ENCODE results near the gene RAD51B. TPM values are rescaled to one million over a fixed set of nuclear protein-coding genes. Genes with fewer than 3 reads are reported as not detected.

Gene RAD51B
- polyA plus RNA-seq, 1 donor (not counting 4 experiments of a cell fraction or from before 2014, with no cell fraction given) = 13.3 TPM

DNA sequence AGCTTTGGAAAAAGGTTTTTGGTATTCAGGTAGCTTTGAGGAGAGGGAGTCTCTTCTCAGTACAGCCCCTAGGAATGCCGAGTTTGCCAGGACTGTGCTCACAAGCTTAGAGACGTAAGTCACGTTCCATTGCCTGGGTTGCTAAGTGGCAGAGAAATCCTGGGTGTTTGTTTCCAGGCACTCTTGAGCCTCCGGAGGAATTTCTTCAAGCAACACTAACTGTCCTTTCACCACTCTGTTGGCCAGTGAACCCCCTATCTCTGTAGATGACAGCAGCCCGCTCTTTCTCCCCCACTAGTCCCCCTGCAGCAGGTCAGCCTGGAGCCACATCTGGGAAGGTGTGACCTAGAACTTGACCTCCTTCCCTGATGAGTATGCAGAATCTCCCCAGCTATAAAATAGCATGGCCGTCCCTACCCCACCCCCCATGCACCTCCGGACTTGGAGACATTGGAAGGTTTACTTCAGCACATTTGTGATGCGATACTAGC, 810.5 kb downstream of the RAD51B start:
- Histone ChIP-seq H3K9ac (ENCODE audit: control insufficient read depth, extremely low read depth, insufficient read depth, low read length) (no peak overlapping the region), H3K9me3 (ENCODE audit: control insufficient read depth, low read depth, low read length) (no peaks in the 10 kb centered on the region), H3K79me2 (ENCODE audit: control insufficient read depth, insufficient read depth, low read length) (no peaks in the 10 kb centered on the region), H3K27ac (ENCODE audit: control insufficient read depth, insufficient read depth, low read length) (no peak overlapping the region), H4K20me1 (ENCODE audit: control insufficient read depth, extremely low read depth, insufficient read depth, low read length) (no peaks in the 10 kb centered on the region), H3K9me1 (ENCODE audit: control insufficient read depth, extremely low read depth, insufficient read depth, low read length) (no peaks in the 10 kb centered on the region), H3K36me3 (ENCODE audit: control insufficient read depth in 2 of 2, extremely low read depth in 1 of 2, insufficient read depth in 2 of 2, low read length in 2 of 2) (no peaks in the 10 kb centered on the region), H3K27me3 (ENCODE audit: control insufficient read depth, extremely low read depth, insufficient read depth, low read length) (no peaks in the 10 kb centered on the region), H3K4me3 (ENCODE audit: control insufficient read depth in 2 of 3, extremely low read depth in 1 of 3, insufficient read depth in 2 of 3, low read depth in 1 of 3, low read length in 3 of 3) (no peak overlapping the region), H2AFZ (ENCODE audit: control insufficient read depth, low read length) (no peak overlapping the region), H3K4me2 (ENCODE audit: control insufficient read depth, extremely low read depth, insufficient read depth, low read depth, low read length) (no peak overlapping the region), H3K4me1 (ENCODE audit: control insufficient read depth, extremely low read depth, insufficient read depth, low read length) (peaks cover 13% of the 10 kb centered on the region)
- no peak for DNase-seq (ENCODE audit: low read depth, low spot score)
- dilution Hi-C loops (cut with MboI; ENCODE audit: extremely low pct_ligation_motif_present, low sequenced_read_pairs) = no loop called here
- FAIRE-seq = no peak
- TF ChIP-seq, protein P1, sequence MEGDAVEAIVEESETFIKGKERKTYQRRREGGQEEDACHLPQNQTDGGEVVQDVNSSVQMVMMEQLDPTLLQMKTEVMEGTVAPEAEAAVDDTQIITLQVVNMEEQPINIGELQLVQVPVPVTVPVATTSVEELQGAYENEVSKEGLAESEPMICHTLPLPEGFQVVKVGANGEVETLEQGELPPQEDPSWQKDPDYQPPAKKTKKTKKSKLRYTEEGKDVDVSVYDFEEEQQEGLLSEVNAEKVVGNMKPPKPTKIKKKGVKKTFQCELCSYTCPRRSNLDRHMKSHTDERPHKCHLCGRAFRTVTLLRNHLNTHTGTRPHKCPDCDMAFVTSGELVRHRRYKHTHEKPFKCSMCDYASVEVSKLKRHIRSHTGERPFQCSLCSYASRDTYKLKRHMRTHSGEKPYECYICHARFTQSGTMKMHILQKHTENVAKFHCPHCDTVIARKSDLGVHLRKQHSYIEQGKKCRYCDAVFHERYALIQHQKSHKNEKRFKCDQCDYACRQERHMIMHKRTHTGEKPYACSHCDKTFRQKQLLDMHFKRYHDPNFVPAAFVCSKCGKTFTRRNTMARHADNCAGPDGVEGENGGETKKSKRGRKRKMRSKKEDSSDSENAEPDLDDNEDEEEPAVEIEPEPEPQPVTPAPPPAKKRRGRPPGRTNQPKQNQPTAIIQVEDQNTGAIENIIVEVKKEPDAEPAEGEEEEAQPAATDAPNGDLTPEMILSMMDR (optimal IDR thresholded peaks at IDR 0.05 in 1 of 3, IDR thresholded peaks at IDR 0.05 in 1 of 3, conservative IDR thresholded peaks at IDR 0.05 in 1 of 3; ENCODE audit: extremely low read depth in 1 of 3, insufficient read depth in 2 of 3, low read length in 3 of 3) = no peak
- no peak for TF ChIP-seq EZH2 (IDR thresholded peaks at IDR 0.05; ENCODE audit: low read length)

DNA sequence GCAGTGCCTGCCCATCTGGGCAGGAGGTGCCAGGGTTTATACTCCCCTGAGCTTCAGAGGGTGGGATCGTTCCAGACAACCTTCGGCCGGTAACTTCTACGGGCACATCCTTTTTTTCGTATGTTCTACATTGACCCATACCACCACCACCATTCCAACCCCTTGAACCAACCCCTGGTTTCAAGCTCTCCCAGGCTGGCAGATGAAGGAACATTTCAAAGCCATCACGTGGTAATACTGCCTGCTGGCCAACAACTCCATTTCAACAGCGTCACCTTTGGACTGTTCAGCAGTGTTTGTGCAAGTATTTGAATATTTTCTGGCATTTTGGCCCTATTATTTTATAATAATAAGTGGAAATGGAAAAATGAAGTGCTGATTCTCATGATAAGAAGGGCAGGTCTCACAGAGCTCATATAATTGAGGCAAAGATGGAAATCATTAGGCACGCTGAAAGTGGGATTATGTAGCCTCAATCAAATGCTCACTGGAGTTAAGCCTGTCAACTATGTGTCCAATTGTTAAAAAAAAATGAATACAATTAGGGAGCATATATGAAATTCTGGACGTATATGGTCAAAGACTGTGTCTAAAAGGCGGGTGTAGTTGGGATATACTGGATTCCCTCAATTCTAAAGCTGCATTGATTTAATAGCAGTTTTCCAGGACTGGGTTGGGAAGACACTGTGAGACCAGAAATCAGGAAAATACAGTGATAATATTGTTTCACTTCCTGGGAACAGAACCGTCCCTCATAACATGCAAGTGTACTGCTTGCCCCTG, 811.2 kb downstream of the RAD51B start:
- Histone ChIP-seq H2AFZ (ENCODE audit: control insufficient read depth, low read length) (no peak overlapping the region), H4K20me1 (ENCODE audit: control insufficient read depth, extremely low read depth, insufficient read depth, low read length) (no peaks in the 10 kb centered on the region), H3K36me3 (ENCODE audit: control insufficient read depth in 2 of 2, extremely low read depth in 1 of 2, insufficient read depth in 2 of 2, low read length in 2 of 2) (no peaks in the 10 kb centered on the region), H3K9me1 (ENCODE audit: control insufficient read depth, extremely low read depth, insufficient read depth, low read length) (no peaks in the 10 kb centered on the region), H3K4me2 (ENCODE audit: control insufficient read depth, extremely low read depth, insufficient read depth, low read depth, low read length) (no peak overlapping the region), H3K79me2 (ENCODE audit: control insufficient read depth, insufficient read depth, low read length) (no peaks in the 10 kb centered on the region), H3K27me3 (ENCODE audit: control insufficient read depth, extremely low read depth, insufficient read depth, low read length) (no peaks in the 10 kb centered on the region), H3K9me3 (ENCODE audit: control insufficient read depth, low read depth, low read length) (no peaks in the 10 kb centered on the region), H3K4me3 (ENCODE audit: control insufficient read depth in 2 of 3, extremely low read depth in 1 of 3, insufficient read depth in 2 of 3, low read depth in 1 of 3, low read length in 3 of 3) (no peak overlapping the region), H3K4me1 (ENCODE audit: control insufficient read depth, extremely low read depth, insufficient read depth, low read length) (peaks cover 13% of the 10 kb centered on the region), H3K27ac (ENCODE audit: control insufficient read depth, insufficient read depth, low read length) (no peak overlapping the region), H3K9ac (ENCODE audit: control insufficient read depth, extremely low read depth, insufficient read depth, low read length) (no peak overlapping the region)
- TF ChIP-seq, protein P1 (optimal IDR thresholded peaks at IDR 0.05 in 1 of 3, IDR thresholded peaks at IDR 0.05 in 1 of 3, conservative IDR thresholded peaks at IDR 0.05 in 1 of 3; ENCODE audit: extremely low read depth in 1 of 3, insufficient read depth in 2 of 3, low read length in 3 of 3) = no peak
- TF ChIP-seq EZH2 (IDR thresholded peaks at IDR 0.05; ENCODE audit: low read length) = no peak
- DNase-seq (ENCODE audit: low read depth, low spot score) = no peak
- no peak for FAIRE-seq
- dilution Hi-C loops (cut with MboI; ENCODE audit: extremely low pct_ligation_motif_present, low sequenced_read_pairs) = no loop called here

Measured in keratinocyte (primary cell).